ENCODE results near the gene KCNH3. TPM values are rescaled to one million over a fixed set of nuclear protein-coding genes. Genes with fewer than 3 reads are reported as not detected.

Gene KCNH3
- total and polyA plus RNA-seq, 2 of the 4 experiments (the other 2 are of a cell fraction) = 0.10 TPM; not detected in 1

- H2BK120ac ChIP-seq (ENCODE audit: low read depth, low read length) = no peak overlapping the region
- H4K5ac ChIP-seq (ENCODE audit: low read depth, low read length) = no peak overlapping the region
- H3K27ac ChIP-seq (ENCODE audit: insufficient read depth, low read length) = no peak overlapping the region
- no peak overlapping the region for H2BK5ac ChIP-seq (ENCODE audit: low read depth, low read length, poor library complexity, severe bottlenecking)
- no peak overlapping the region for H3K9ac ChIP-seq (ENCODE audit: low read depth, low read length)
- no peak overlapping the region for H2AK5ac ChIP-seq (ENCODE audit: low read depth, low read length)
- DNase-seq (no peak), ATAC-seq (ENCODE audit: low read depth) (peak; percentile 38; the same call in 1 of the 2 replicates)
- ChIA-PET CTCF (no interaction called here), POLR2A (ENCODE audit: unreplicated experiment) (no interaction called here)
- BruUV-seq (replicated peaks) = no TSS peak
- TF ChIP-seq CTCF (conservative IDR thresholded peaks at IDR 0.05; ENCODE audit: low read depth, low read length) (peak; percentile 13; the same call in 1 of the 2 replicates), FOS (IDR thresholded peaks at IDR 0.05; ENCODE audit: low read depth, low read length) (no peak), RFX5 (IDR thresholded peaks at IDR 0.05; ENCODE audit: low read depth, low read length) (no peak)
- H4K91ac ChIP-seq (ENCODE audit: insufficient read depth, low read depth, low read length) = no peak overlapping the region
- H3K9me1 ChIP-seq (ENCODE audit: insufficient read depth, low read length) = no peaks in the 10 kb centered on the region
- no peak overlapping the region for H3K4me3 ChIP-seq (ENCODE audit: insufficient read depth, low read depth, low read length)
- H3K4me2 ChIP-seq (ENCODE audit: low read depth, low read length) = no peak overlapping the region
- no peak overlapping the region for H2AK9ac ChIP-seq (replicated peaks; ENCODE audit: low read depth, low read length, poor library complexity)
- no peak overlapping the region for H3K23ac ChIP-seq (ENCODE audit: low read depth, low read length)
- no peaks in the 10 kb centered on the region for H3K9me3 ChIP-seq (ENCODE audit: control insufficient read depth, insufficient read depth, low read length)
- intact Hi-C loops (cut with micrococcal nuclease) (no loop called here), dilution Hi-C loops (cut with HindIII; ENCODE audit: low sequenced_read_pairs, unreplicated experiment) (no loop called here), in situ Hi-C loops (cut with MboI; ENCODE audit: low sequenced_read_pairs) (no loop called here)
- peaks cover 46% of the 10 kb centered on the region for H3K36me3 ChIP-seq (ENCODE audit: control insufficient read depth, insufficient read depth, low read length)
- WGBS, 2 experiments (ENCODE audit: extremely low coverage in 2 of 2, insufficient read length in 1 of 2) = 67% methylated on average over 1 of the region's 7 CpGs; no CpG with 5 or more reads in 1 of the 2 experiments
- no peak overlapping the region for H3K4ac ChIP-seq (ENCODE audit: low read depth, low read length)
- H3K56ac ChIP-seq (ENCODE audit: extremely low read depth, insufficient read depth, low read length) = no peak overlapping the region
- H3K27me3 ChIP-seq (ENCODE audit: control insufficient read depth, insufficient read depth, low read length) = peaks cover 5% of the 10 kb centered on the region; the same call in 1 of the 2 replicates
- no peaks in the 10 kb centered on the region for H4K20me1 ChIP-seq (ENCODE audit: insufficient read depth, low read length)
- H3K4me1 ChIP-seq (ENCODE audit: control insufficient read depth, insufficient read depth, low read length) = no peaks in the 10 kb centered on the region
- no peak overlapping the region for H2BK15ac ChIP-seq (ENCODE audit: low read depth, low read length)
- no peak overlapping the region for H2BK20ac ChIP-seq (ENCODE audit: low read depth, low read length)
- no peak overlapping the region for H2AFZ ChIP-seq (replicated peaks; ENCODE audit: low read length, poor library complexity)
- no peak overlapping the region for H3K14ac ChIP-seq (replicated peaks; ENCODE audit: low read depth, low read length)
- H3K79me1 ChIP-seq (ENCODE audit: low read depth in 1 of 2, low read length in 2 of 2) = no peaks in the 10 kb centered on the region
- H4K8ac ChIP-seq (ENCODE audit: low read depth in 2 of 2, low read length in 2 of 2) = no peak overlapping the region
- H3K18ac ChIP-seq (ENCODE audit: low read depth, low read length) = no peak overlapping the region
Measured at GRCh38 chr12:49557917-49558215, 19.0 kb downstream of the KCNH3 start.
